K562 (cell line): ENCODE measurements around the gene BICD1. TPM values are rescaled to one million over a fixed set of nuclear protein-coding genes. Genes with fewer than 3 reads are reported as not detected.

Experiments
- ATAC-seq: fragments of 200-7000 bp; cut with Tn5 transposase; 3 replicates; pipeline ENCODE4 v1.9.1; 2020; ENCODE audit warnings: moderate library complexity
- BruUV-seq: library from RNA; stranded (reverse); fragments of 400-500 nt; replicated peaks from 2 replicates; lab custom pipeline; 2021; lab: Mats Ljungman, UMichigan
- CTCF ChIA-PET: fragments of 300-600 bp; formaldehyde crosslinking; extraction: SDS; loops from one replicate; lab custom pipeline; 2021; ENCODE audit warnings: low intra/inter-chr PET ratio; lab: Yijun Ruan, JAX
- POLR2A ChIA-PET: fragments of 300-600, 350-650 bp; sonication (Branson Sonifier 250); formaldehyde crosslinking; extraction: SDS; loops from one replicate; lab custom pipeline; 2021; ENCODE audit warnings: antibody characterized with exemption, inconsistent platforms; lab: Yijun Ruan, JAX
- DNase-seq, 4 experiments: peaks; one replicate each; pipeline versions ENCODE4 v3.0.0 to v3.0.0-alpha.2; 2011 to 2018; ENCODE audit warnings: low spot score in 3 of 4, mixed read lengths in 3 of 4; ENCODE audit errors: extremely low read depth in 1 of 4
- FAIRE-seq: peaks from 2 replicates; lab custom pipeline; 2011; peaks lifted over from hg19 to GRCh38; lab: Jason Lieb, UNC
- H2AFZ ChIP-seq: 2 replicates; pipeline ENCODE4 v1.6.0; 2011; ENCODE audit warnings: low read depth, low read length, control low read depth, inconsistent platforms
- H3K27ac ChIP-seq: fragments of 200-600 bp; 3 replicates; pipeline ENCODE4 v1.8.0; 2011; ENCODE audit warnings: low read depth, mild to moderate bottlenecking, control low read depth, inconsistent platforms, low read length, moderate library complexity, mixed read lengths; ENCODE audit errors: extremely low read depth
- H3K27me3 ChIP-seq, 2 experiments: fragments of 300-600 bp in 1 of 2; 2 replicates in 1 of 2; 3 replicates in 1 of 2; pipeline versions ENCODE4 v1.6.0 to v1.8.0; 2011; ENCODE audit warnings: inconsistent platforms in 2 of 2, low read length in 2 of 2, mild to moderate bottlenecking in 1 of 2, mixed read lengths in 1 of 2, moderate library complexity in 1 of 2; ENCODE audit not compliant: control insufficient read depth in 2 of 2, insufficient read depth in 2 of 2
- H3K36me3 ChIP-seq: fragments of 300-600 bp; 3 replicates; pipeline ENCODE4 v1.8.0; 2011; ENCODE audit warnings: mild to moderate bottlenecking, low read length, inconsistent platforms; ENCODE audit not compliant: control insufficient read depth, insufficient read depth
- H3K4me1 ChIP-seq, 2 experiments: fragments of 200-600 bp in 1 of 2; replicated peaks in 1 of 2; 2 replicates in 1 of 2; 3 replicates in 1 of 2; pipeline versions ENCODE4 v1.5.1 to v1.8.0; 2011; ENCODE audit warnings: inconsistent platforms in 2 of 2, low read length in 2 of 2, mild to moderate bottlenecking in 1 of 2, mixed read lengths in 1 of 2, moderate library complexity in 1 of 2; ENCODE audit not compliant: control insufficient read depth in 2 of 2, insufficient read depth in 2 of 2
- H3K4me2 ChIP-seq: 2 replicates; pipeline ENCODE4 v1.6.1; 2011; ENCODE audit warnings: low read length, control low read depth, inconsistent platforms, mixed read lengths; ENCODE audit not compliant: insufficient read depth
- H3K4me3 ChIP-seq: fragments of 200-600 bp; sonication (generic), shearing (Covaris generic); 2 replicates; pipeline ENCODE4 v1.5.1; 2016; ENCODE audit warnings: control low read depth, inconsistent platforms
- H3K79me2 ChIP-seq: fragments of 200-600 bp; 3 replicates; pipeline ENCODE4 v1.8.0; 2011; ENCODE audit warnings: low read length, inconsistent platforms; ENCODE audit not compliant: control insufficient read depth, insufficient read depth
- H3K9ac ChIP-seq, 2 experiments: 2 replicates each; pipeline versions ENCODE4 v1.6.0 to v1.6.1; 2011; ENCODE audit warnings: low read depth in 2 of 2, low read length in 2 of 2, control low read depth in 1 of 2, inconsistent platforms in 1 of 2, mild to moderate bottlenecking in 1 of 2, mixed read lengths in 1 of 2; ENCODE audit not compliant: insufficient read depth in 1 of 2
- H3K9me1 ChIP-seq: one replicate; pipeline ENCODE4 v1.6.0; 2011; ENCODE audit warnings: inconsistent platforms, mild to moderate bottlenecking, low read length, moderate library complexity; ENCODE audit not compliant: control insufficient read depth, insufficient read depth
- H3K9me3 ChIP-seq: replicated peaks from 2 replicates; pipeline ENCODE4 v1.5.1; 2011; ENCODE audit warnings: low read depth, low read length, inconsistent platforms; ENCODE audit not compliant: control insufficient read depth, insufficient read depth
- H4K20me1 ChIP-seq: replicated peaks from 2 replicates; pipeline ENCODE4 v1.6.1; 2011; ENCODE audit warnings: low read length, inconsistent platforms, mixed read lengths; ENCODE audit not compliant: control insufficient read depth, insufficient read depth
- FIP1L1 ChIP-seq: fragments of 200-400 bp; formaldehyde crosslinking; IDR thresholded peaks from 2 replicates; pipeline ENCODE4 v1.6.1; 2018; ENCODE audit warnings: mild to moderate bottlenecking, low read depth, low read length; ENCODE audit not compliant: poor library complexity, severe bottlenecking
- HDAC8 ChIP-seq: fragments of 450-650 bp; IDR thresholded peaks from 2 replicates; pipeline ENCODE4 v1.6.1; 2016; ENCODE audit warnings: mild to moderate bottlenecking, missing genetic modification characterization, moderate library complexity, missing compliant biosample characterization
- ILK ChIP-seq: fragments of 450-650 bp; IDR thresholded peaks from 2 replicates; pipeline ENCODE4 v1.6.1; 2016; ENCODE audit warnings: missing genetic modification characterization, low read depth, mild to moderate bottlenecking, missing compliant biosample characterization, moderate library complexity, borderline replicate concordance
- JUNB ChIP-seq: fragments of 450-650 bp; formaldehyde crosslinking; conservative IDR thresholded peaks from 2 replicates; pipeline ENCODE4 v1.4.0; 2020; ENCODE audit warnings: mild to moderate bottlenecking
- KDM1A ChIP-seq, 2 experiments: fragments of 450-650 bp; IDR thresholded peaks; 2 replicates each; pipeline ENCODE4 v1.6.1; 2016; ENCODE audit warnings: mild to moderate bottlenecking in 2 of 2
- MBD1 ChIP-seq: fragments of 250-450 bp; sonication (Bioruptor Pico); IDR thresholded peaks from 2 replicates; pipeline ENCODE4 v1.8.0; 2022; ENCODE audit warnings: inconsistent platforms
- NCOA1 ChIP-seq: fragments of 450-650 bp; IDR thresholded peaks from 2 replicates; pipeline ENCODE4 v1.6.1; 2016; ENCODE audit warnings: low read depth
- THAP7 ChIP-seq: fragments of 250-450 bp; sonication (Bioruptor Pico); IDR thresholded peaks from 2 replicates; pipeline ENCODE4 v1.5.0; 2021
- ZBTB5 ChIP-seq: fragments of 450-650 bp; IDR thresholded peaks from 2 replicates; pipeline ENCODE4 v1.6.1; 2017; ENCODE audit warnings: antibody characterized with exemption
- ZNF280B ChIP-seq: fragments of 250-450 bp; sonication (Bioruptor Pico); IDR thresholded peaks from 2 replicates; pipeline ENCODE4 v1.5.1; 2021; ENCODE audit warnings: mild to moderate bottlenecking
- ZNF41 ChIP-seq: fragments of 250-450 bp; sonication (Bioruptor Pico); conservative IDR thresholded peaks from 2 replicates; pipeline ENCODE4 v1.4.0; 2020; ENCODE audit warnings: mild to moderate bottlenecking
- WGBS: fragments of 100-300 bp; shearing (Covaris generic); methylation state at CpG from one replicate; pipeline ENCODE4 v1.1.6; 2016; ENCODE audit warnings: low coverage, mixed read lengths; ENCODE audit not compliant: insufficient coverage; ENCODE audit errors: missing lambda C conversion rate; 5-methylcytosine and 5-hydroxymethylcytosine counted together
- in situ Hi-C: fragments of 300-500 bp; cut with MboI; formaldehyde crosslinking; loops from 4 replicates; pipeline ENCODE4 v1.15.0; 2018; ENCODE audit warnings: inconsistent platforms, mixed read lengths
- intact Hi-C: fragments of 100-400 bp; cut with micrococcal nuclease; formaldehyde crosslinking; loops from 2 replicates; pipeline ENCODE4 v1.14.2; 2022
- polyA plus RNA-seq, 8 experiments: library from polyadenylated mRNA; depleted of rRNA in 4 of 8; stranded (reverse) in 5 of 8; unstranded in 3 of 8; fragments of >200 nt; fragmentation: Nextera tagmentation in 2 of 8; fragmentation: Illumina TruSeq in 1 of 8; extraction: Ambion mirVana in 2 of 8; extraction: Trizol in 1 of 8; gene quantifications; 2 replicates each; pipeline versions ENCODE4 v1.2.1 to v1.2.3, GENCODE V29; 2011 to 2014; ENCODE audit warnings: inconsistent platforms in 1 of 8, missing spikeins in 1 of 8
- total RNA-seq, 7 experiments: library from RNA; depleted of rRNA in 6 of 7; stranded (reverse); fragments of >200 nt in 6 of 7; fragmentation: Illumina TruSeq in 2 of 7; extraction: Trizol in 2 of 7; gene quantifications; 2 replicates each; pipeline versions ENCODE4 v1.2.1 to v1.2.3, GENCODE V29; 2011 to 2021; ENCODE audit warnings: low replicate concordance in 1 of 7

BICD1 gene
- total and polyA plus RNA-seq, 9 of the 15 experiments (the other 6 are each of a cell fraction or from before 2014, with no cell fraction given) = 3.5 to 21.1 (median 12.5) TPM

- intact Hi-C loops (loop anchor here (1.0 kb wide), 1 partner anchor 42 kb away; no protein-coding TSS in a partner anchor), in situ Hi-C loops (no loop called here)
- ATAC-seq (no peak), FAIRE-seq (no peak), DNase-seq (no peak)
- Histone ChIP-seq H3K27ac (no peak overlapping the region), H3K4me3 (no peak overlapping the region), H3K4me1 (peaks cover 0 to 14% of the 10 kb centered on the region in 2 experiments; a peak in 2 of 5 replicates), H3K9me3 (no peaks in the 10 kb centered on the region), H3K79me2 (no peaks in the 10 kb centered on the region), H3K36me3 (no peaks in the 10 kb centered on the region), H2AFZ (no peak overlapping the region), H4K20me1 (no peaks in the 10 kb centered on the region), H3K9me1 (no peaks in the 10 kb centered on the region), H3K9ac (no peak overlapping the region), H3K27me3 (no peaks in the 10 kb centered on the region), H3K4me2 (no peak overlapping the region)
- POLR2A ChIA-PET = no interaction called here
- CTCF ChIA-PET = no interaction called here
- BruUV-seq = no TSS peak
- TF ChIP-seq ILK (tag) (no peak), ZBTB5 (no peak), FIP1L1 (no peak), ZNF280B (CRISPR knock-in tag) (no peak), JUNB (no peak), ZNF41 (CRISPR knock-in tag) (no peak), HDAC8 (tag) (no peak), KDM1A (IDR thresholded peaks at IDR 0.05) (no peak), NCOA1 (no peak), MBD1 (CRISPR knock-in tag) (no peak), THAP7 (no peak)
- 62% methylated on average over 3 of the region's 3 CpGs for WGBS
Measured at GRCh38 chr12:32260696-32261095, 154.0 kb downstream of the BICD1 start.
